ENCODE results near the gene CEACAM21. TPM values are rescaled to one million over a fixed set of nuclear protein-coding genes. Genes with fewer than 3 reads are reported as not detected.

CEACAM21 gene
- total RNA-seq, 1 experiment from 2014 or later: 0.35 TPM

- TF ChIP-seq E2F1 (CRISPR knock-in tag; IDR thresholded peaks at IDR 0.05) (no peak), AR (CRISPR knock-in tag; IDR thresholded peaks at IDR 0.05) (no peak), SP1 (CRISPR knock-in tag; conservative IDR thresholded peaks at IDR 0.05) (no peak), RORB (CRISPR knock-in tag; IDR thresholded peaks at IDR 0.05) (no peak), ETV6 (CRISPR knock-in tag; IDR thresholded peaks at IDR 0.05) (no peak), USF2 (CRISPR knock-in tag; IDR thresholded peaks at IDR 0.05) (no peak), ZNF263 (CRISPR knock-in tag; IDR thresholded peaks at IDR 0.05; ENCODE audit: low read depth) (no peak), ZBTB43 (CRISPR knock-in tag; IDR thresholded peaks at IDR 0.05) (no peak), NR1H2 (CRISPR knock-in tag; IDR thresholded peaks at IDR 0.05) (no peak), GABPB1 (CRISPR knock-in tag; IDR thresholded peaks at IDR 0.05) (no peak), ELF4 (CRISPR knock-in tag; IDR thresholded peaks at IDR 0.05; ENCODE audit: low read depth) (no peak), SOX15 (CRISPR knock-in tag; IDR thresholded peaks at IDR 0.05) (no peak), TEAD1 (CRISPR knock-in tag; IDR thresholded peaks at IDR 0.05) (no peak)
These were observed 25.8 kb downstream of the CEACAM21 start (continued) for GRCh38 chr19:41601771-41602170.

GRCh38 chr19:41604831-41605230 lies 28.9 kb downstream of the CEACAM21 start:
- no peaks in the 10 kb centered on the region for H3K9me3 Mint-ChIP-seq
- peaks cover 94% of the 10 kb centered on the region for H3K27me3 Mint-ChIP-seq (ENCODE audit: low read depth)
- ATAC-seq (no peak), DNase-seq (ENCODE audit: low spot score) (no peak)
- peaks cover 8% of the 10 kb centered on the region for H3K4me1 Mint-ChIP-seq
- ChIA-PET POLR2A (no interaction called here), CTCF (interaction anchor here (0.6 to 2.4 kb wide), 5 partner anchors 33 to 102 kb away, joined by 3 to 9 read pairs (median 4); no protein-coding TSS in a partner anchor)
- H3K36me3 Mint-ChIP-seq: no peaks in the 10 kb centered on the region
- no peak overlapping the region for H3K27ac Mint-ChIP-seq
- no peak overlapping the region for H3K4me3 Mint-ChIP-seq
- TF ChIP-seq EMX1 (CRISPR knock-in tag; IDR thresholded peaks at IDR 0.05) (no peak), CDX4 (CRISPR knock-in tag; IDR thresholded peaks at IDR 0.05; ENCODE audit: borderline replicate concordance) (no peak), ZNF532 (CRISPR knock-in tag; IDR thresholded peaks at IDR 0.05; ENCODE audit: borderline replicate concordance) (no peak), ZNF423 (CRISPR knock-in tag; IDR thresholded peaks at IDR 0.05) (no peak), ATF3 (CRISPR knock-in tag; conservative IDR thresholded peaks at IDR 0.05) (no peak), SOX15 (CRISPR knock-in tag; IDR thresholded peaks at IDR 0.05) (no peak), FOXK1 (CRISPR knock-in tag; IDR thresholded peaks at IDR 0.05) (no peak), ZNF219 (CRISPR knock-in tag; IDR thresholded peaks at IDR 0.05; ENCODE audit: borderline replicate concordance) (no peak), ATF1 (CRISPR knock-in tag; IDR thresholded peaks at IDR 0.05) (no peak), ETV6 (CRISPR knock-in tag; IDR thresholded peaks at IDR 0.05) (no peak), MXD4 (CRISPR knock-in tag; IDR thresholded peaks at IDR 0.05; ENCODE audit: borderline replicate concordance) (no peak), NR2C2 (CRISPR knock-in tag; IDR thresholded peaks at IDR 0.05) (no peak), MYBL2 (CRISPR knock-in tag; IDR thresholded peaks at IDR 0.05) (no peak), NFYB (CRISPR knock-in tag; conservative IDR thresholded peaks at IDR 0.05; ENCODE audit: low read depth) (no peak), ATF2 (CRISPR knock-in tag; IDR thresholded peaks at IDR 0.05; ENCODE audit: borderline replicate concordance, low read depth) (no peak)

Data from WTC11 (cell line).